ENCODE measurements around the gene CITED1. TPM values are rescaled to one million over a fixed set of nuclear protein-coding genes. Genes with fewer than 3 reads are reported as not detected.

CITED1 gene
- total RNA-seq, 1 experiment from 2014 or later = 0.36 TPM

DNA sequence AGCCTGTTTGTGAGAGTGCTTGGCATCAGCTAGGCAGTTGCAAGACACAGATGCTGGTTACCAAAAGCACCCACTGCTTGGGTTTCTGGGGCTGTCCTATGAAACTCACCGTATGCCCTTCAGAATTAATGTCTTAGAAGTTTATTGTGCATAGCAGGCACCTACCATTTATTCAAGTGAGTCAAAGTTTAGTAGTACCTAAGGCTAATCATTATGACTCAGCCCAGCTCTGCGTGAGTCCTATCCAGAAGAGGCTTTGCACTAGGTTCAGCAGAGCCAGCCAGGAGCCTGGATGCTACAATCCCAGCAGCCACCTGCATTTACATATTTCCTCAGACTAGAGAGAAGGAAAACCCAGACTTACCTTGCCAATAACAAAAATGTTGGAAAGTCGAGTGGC, 32.8 kb downstream of the CITED1 start:
- H3K27ac ChIP-seq (ENCODE audit: low read length) = no peak overlapping the region

DNA sequence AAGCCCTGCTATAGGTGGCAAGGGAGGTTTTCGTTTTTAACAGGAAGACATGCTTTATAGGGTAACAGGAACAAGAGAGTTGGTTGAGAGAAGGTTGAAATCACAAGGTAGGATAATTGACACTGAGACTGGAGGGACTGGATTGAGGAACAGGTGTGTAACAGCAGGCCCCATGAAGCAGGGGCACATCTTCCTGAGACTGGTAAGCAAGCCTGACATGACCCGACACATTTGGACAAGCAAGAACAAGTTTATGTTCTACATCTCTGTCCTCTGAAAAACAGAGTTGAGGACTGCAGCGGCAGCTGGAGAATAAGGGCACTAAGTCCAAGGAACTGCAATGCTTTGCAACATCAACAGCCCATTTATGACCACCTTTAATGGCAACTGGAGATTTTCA, 33.9 kb downstream of the CITED1 start:
- peaks cover 38% of the 10 kb centered on the region for H3K4me1 ChIP-seq (ENCODE audit: control insufficient read depth, insufficient read depth, low read length)
- TF ChIP-seq TCF7L2 (IDR thresholded peaks at IDR 0.05; ENCODE audit: low read depth, low read length) (no peak), SIN3A (IDR thresholded peaks at IDR 0.05; ENCODE audit: borderline replicate concordance, insufficient read depth, low read depth, low read length) (no peak)
- ChIA-PET CTCF (no interaction called here), POLR2A (no interaction called here)
- DNase-seq (ENCODE audit: low read depth, low spot score) = no peak
- intact Hi-C loops (cut with micrococcal nuclease; ENCODE audit: unreplicated experiment) (no loop called here), in situ Hi-C loops (cut with HindIII; ENCODE audit: low pct_unique_long_range_greater_than_20kb, low sequenced_read_pairs) (no loop called here)
- no peaks in the 10 kb centered on the region for H3K9me3 ChIP-seq (ENCODE audit: control insufficient read depth, insufficient read depth, low read depth, low read length)
- H3K36me3 ChIP-seq (ENCODE audit: control insufficient read depth, insufficient read depth, low read length) = peaks cover 40% of the 10 kb centered on the region
- BruUV-seq (replicated peaks) = no TSS peak
- no peak overlapping the region for H3K27ac ChIP-seq (ENCODE audit: low read length)
- no peak overlapping the region for H3K4me3 ChIP-seq (ENCODE audit: low read depth in 2 of 2, low read length in 2 of 2)
- H3K27me3 ChIP-seq (ENCODE audit: control insufficient read depth, insufficient read depth, low read length) = no peaks in the 10 kb centered on the region
- ATAC-seq = no peak

More for the DNA sequence above, 32.8 kb downstream of the CITED1 start:
- CTCF ChIA-PET = interaction anchor here (0.7 kb wide), 1 partner anchor 366 kb away, joined by 3 read pairs; no protein-coding TSS in a partner anchor
- no peak overlapping the region for H3K4me3 ChIP-seq (ENCODE audit: low read depth in 2 of 2, low read length in 2 of 2)
- H3K9me3 ChIP-seq (ENCODE audit: control insufficient read depth, insufficient read depth, low read depth, low read length) = no peaks in the 10 kb centered on the region
- peaks cover 38% of the 10 kb centered on the region for H3K4me1 ChIP-seq (ENCODE audit: control insufficient read depth, insufficient read depth, low read length)
- DNase-seq (ENCODE audit: low read depth, low spot score) (no peak), ATAC-seq (no peak)
- peaks cover 40% of the 10 kb centered on the region for H3K36me3 ChIP-seq (ENCODE audit: control insufficient read depth, insufficient read depth, low read length)
- no TSS peak for BruUV-seq (replicated peaks)
- in situ Hi-C loops (cut with HindIII; ENCODE audit: low pct_unique_long_range_greater_than_20kb, low sequenced_read_pairs) = no loop called here
- H3K27me3 ChIP-seq (ENCODE audit: control insufficient read depth, insufficient read depth, low read length) = no peaks in the 10 kb centered on the region
- TF ChIP-seq, protein P1, sequence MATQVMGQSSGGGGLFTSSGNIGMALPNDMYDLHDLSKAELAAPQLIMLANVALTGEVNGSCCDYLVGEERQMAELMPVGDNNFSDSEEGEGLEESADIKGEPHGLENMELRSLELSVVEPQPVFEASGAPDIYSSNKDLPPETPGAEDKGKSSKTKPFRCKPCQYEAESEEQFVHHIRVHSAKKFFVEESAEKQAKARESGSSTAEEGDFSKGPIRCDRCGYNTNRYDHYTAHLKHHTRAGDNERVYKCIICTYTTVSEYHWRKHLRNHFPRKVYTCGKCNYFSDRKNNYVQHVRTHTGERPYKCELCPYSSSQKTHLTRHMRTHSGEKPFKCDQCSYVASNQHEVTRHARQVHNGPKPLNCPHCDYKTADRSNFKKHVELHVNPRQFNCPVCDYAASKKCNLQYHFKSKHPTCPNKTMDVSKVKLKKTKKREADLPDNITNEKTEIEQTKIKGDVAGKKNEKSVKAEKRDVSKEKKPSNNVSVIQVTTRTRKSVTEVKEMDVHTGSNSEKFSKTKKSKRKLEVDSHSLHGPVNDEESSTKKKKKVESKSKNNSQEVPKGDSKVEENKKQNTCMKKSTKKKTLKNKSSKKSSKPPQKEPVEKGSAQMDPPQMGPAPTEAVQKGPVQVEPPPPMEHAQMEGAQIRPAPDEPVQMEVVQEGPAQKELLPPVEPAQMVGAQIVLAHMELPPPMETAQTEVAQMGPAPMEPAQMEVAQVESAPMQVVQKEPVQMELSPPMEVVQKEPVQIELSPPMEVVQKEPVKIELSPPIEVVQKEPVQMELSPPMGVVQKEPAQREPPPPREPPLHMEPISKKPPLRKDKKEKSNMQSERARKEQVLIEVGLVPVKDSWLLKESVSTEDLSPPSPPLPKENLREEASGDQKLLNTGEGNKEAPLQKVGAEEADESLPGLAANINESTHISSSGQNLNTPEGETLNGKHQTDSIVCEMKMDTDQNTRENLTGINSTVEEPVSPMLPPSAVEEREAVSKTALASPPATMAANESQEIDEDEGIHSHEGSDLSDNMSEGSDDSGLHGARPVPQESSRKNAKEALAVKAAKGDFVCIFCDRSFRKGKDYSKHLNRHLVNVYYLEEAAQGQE (IDR thresholded peaks at IDR 0.05; ENCODE audit: insufficient read depth in 1 of 2, low read depth in 2 of 2, low read length in 1 of 2) = no peak
- TF ChIP-seq SIN3A (IDR thresholded peaks at IDR 0.05; ENCODE audit: borderline replicate concordance, insufficient read depth, low read depth, low read length) = no peak
- TF ChIP-seq, protein P2, sequence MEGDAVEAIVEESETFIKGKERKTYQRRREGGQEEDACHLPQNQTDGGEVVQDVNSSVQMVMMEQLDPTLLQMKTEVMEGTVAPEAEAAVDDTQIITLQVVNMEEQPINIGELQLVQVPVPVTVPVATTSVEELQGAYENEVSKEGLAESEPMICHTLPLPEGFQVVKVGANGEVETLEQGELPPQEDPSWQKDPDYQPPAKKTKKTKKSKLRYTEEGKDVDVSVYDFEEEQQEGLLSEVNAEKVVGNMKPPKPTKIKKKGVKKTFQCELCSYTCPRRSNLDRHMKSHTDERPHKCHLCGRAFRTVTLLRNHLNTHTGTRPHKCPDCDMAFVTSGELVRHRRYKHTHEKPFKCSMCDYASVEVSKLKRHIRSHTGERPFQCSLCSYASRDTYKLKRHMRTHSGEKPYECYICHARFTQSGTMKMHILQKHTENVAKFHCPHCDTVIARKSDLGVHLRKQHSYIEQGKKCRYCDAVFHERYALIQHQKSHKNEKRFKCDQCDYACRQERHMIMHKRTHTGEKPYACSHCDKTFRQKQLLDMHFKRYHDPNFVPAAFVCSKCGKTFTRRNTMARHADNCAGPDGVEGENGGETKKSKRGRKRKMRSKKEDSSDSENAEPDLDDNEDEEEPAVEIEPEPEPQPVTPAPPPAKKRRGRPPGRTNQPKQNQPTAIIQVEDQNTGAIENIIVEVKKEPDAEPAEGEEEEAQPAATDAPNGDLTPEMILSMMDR (IDR thresholded peaks at IDR 0.05) = no peak
- no peak for TF ChIP-seq POLR2AphosphoS5 (IDR thresholded peaks at IDR 0.05; ENCODE audit: low read depth, low read length)
- intact Hi-C loops (cut with micrococcal nuclease; ENCODE audit: unreplicated experiment) = no loop called here
- POLR2A ChIA-PET = no interaction called here

DNA sequence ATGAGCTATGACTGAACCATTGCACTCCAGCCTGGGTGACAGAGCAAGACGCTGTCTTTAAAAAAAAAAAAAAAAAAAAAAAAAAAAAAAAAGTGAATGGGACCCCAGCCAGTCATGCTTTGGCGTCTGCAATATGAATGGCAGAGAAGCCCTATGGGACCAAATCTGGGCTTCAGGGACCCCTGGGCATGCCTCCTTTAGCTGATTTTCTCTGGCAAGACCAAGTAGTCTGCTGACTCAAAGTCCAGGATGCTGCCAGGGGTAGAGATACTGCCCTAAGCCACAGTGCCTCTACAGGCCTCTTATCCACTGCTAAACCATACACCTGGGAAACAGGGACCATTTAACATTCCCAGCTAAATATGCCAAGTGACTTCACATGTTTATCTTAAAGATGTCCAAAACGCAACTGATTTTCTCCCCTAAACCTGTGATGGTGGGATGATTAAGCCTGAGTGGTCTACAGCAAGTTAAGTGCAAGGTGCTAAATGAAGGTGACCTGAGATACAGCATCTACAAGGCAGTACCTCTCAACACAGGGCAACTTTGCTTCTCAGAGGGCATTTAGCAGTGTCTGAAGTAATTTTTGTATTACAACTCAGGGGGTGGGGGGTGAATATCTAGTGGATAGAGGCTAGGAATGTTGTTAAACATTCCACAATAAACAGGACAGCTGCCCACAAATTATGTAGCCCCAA, 34.5 kb downstream of the CITED1 start:
- H3K27ac ChIP-seq (ENCODE audit: low read length) = no peak overlapping the region
- no TSS peak for BruUV-seq (replicated peaks)
- H3K27me3 ChIP-seq (ENCODE audit: control insufficient read depth, insufficient read depth, low read length) = no peaks in the 10 kb centered on the region
- POLR2A ChIA-PET = interaction anchor here (0.7 kb wide), 2 partner anchors 91 to 350 kb away, joined by 3 to 20 read pairs; no protein-coding TSS in a partner anchor
- CTCF ChIA-PET = no interaction called here
- intact Hi-C loops (cut with micrococcal nuclease; ENCODE audit: unreplicated experiment) (no loop called here), in situ Hi-C loops (cut with HindIII; ENCODE audit: low pct_unique_long_range_greater_than_20kb, low sequenced_read_pairs) (no loop called here)
- H3K9me3 ChIP-seq (ENCODE audit: control insufficient read depth, insufficient read depth, low read depth, low read length) = no peaks in the 10 kb centered on the region
- peaks cover 37% of the 10 kb centered on the region for H3K36me3 ChIP-seq (ENCODE audit: control insufficient read depth, insufficient read depth, low read length)
- H3K4me1 ChIP-seq (ENCODE audit: control insufficient read depth, insufficient read depth, low read length) = peaks cover 38% of the 10 kb centered on the region
- TF ChIP-seq POLR2AphosphoS5 (IDR thresholded peaks at IDR 0.05; ENCODE audit: low read depth, low read length) (no peak; the same call in 1 of the 2 replicates), TCF7L2 (IDR thresholded peaks at IDR 0.05; ENCODE audit: low read depth, low read length) (no peak), SIN3A (IDR thresholded peaks at IDR 0.05; ENCODE audit: borderline replicate concordance, insufficient read depth, low read depth, low read length) (no peak)
- TF ChIP-seq, protein P2 (IDR thresholded peaks at IDR 0.05) = no peak
- TF ChIP-seq, protein P1 (IDR thresholded peaks at IDR 0.05; ENCODE audit: insufficient read depth in 1 of 2, low read depth in 2 of 2, low read length in 1 of 2) = no peak
- DNase-seq (ENCODE audit: low read depth, low spot score) (no peak), ATAC-seq (no peak)
- no peak overlapping the region for H3K4me3 ChIP-seq (ENCODE audit: low read depth in 2 of 2, low read length in 2 of 2)
